ENCODE results near the gene MRPL21. TPM values are rescaled to one million over a fixed set of nuclear protein-coding genes. Genes with fewer than 3 reads are reported as not detected.

Gene MRPL21
- total and polyA plus RNA-seq, 2 of the 13 experiments (the other 11 are each of a cell fraction or from before 2014, with no cell fraction given), result 61.5 to 100 TPM

DNA sequence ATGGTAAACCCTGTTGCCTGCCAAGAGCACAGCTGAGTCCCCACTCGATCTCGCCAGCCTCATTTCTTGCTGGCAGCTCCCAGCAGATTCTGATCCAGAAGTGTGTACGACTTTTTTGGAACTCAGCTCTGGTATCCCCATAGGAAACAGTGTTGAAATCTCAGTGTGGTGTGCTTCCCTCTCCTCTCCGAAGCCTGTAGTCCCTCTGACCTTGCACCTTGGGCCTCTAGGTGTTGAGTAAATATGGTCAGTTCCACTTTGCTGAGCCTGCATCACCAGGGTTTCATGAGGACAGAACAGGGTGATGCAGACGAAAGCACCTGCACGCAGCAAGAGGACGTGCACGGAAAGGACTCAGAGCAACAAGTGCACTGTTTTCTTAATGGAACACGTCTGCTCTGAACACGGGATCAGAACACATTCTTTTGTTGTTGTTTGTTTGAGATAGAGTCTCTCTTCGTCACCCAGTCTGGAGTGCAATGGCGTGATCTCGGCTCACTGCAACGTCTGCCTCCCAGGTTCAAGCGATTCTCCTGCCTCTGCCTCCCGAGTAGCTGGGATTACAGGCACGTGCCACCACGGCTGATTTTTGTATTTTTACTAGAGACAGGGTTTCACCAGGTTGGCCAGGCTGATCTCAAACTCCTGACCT lies 58.2 kb downstream of the MRPL21 start:
- BruUV-seq (replicated peaks), result no TSS peak
- Histone ChIP-seq H3K4me2 (ENCODE audit: low read depth, low read length) (peak overlapping the region; percentile 78), H4K20me1 (ENCODE audit: insufficient read depth, low read length) (no peaks in the 10 kb centered on the region), H3K27ac (ENCODE audit: extremely low read length, insufficient read depth, low read length) (peak overlapping the region; percentile 91), H3K9me3 (ENCODE audit: low read length) (no peaks in the 10 kb centered on the region), H3K9ac (ENCODE audit: insufficient read depth, low read depth, low read length) (peak overlapping the region; percentile 62), H3K27me3 (ENCODE audit: control insufficient read depth in 1 of 2, insufficient read depth in 2 of 2, low read length in 2 of 2) (peaks cover 0 to 8% of the 10 kb centered on the region in 2 experiments; a peak in 3 of 5 replicates), H3K4me1 (ENCODE audit: insufficient read depth, low read length) (peaks cover 85% of the 10 kb centered on the region), H3K4me3 (replicated peaks in 1 of 3; ENCODE audit: insufficient read depth in 1 of 3, low read depth in 2 of 3, low read length in 3 of 3) (peak overlapping the region; percentile 17 to 46 (median 34); a peak in 4 of 6 replicates), H2AFZ (ENCODE audit: low read length) (no peak overlapping the region), H3K79me2 (ENCODE audit: insufficient read depth, low read length) (no peaks in the 10 kb centered on the region), H3K36me3 (replicated peaks in 1 of 2; ENCODE audit: control insufficient read depth in 1 of 2, insufficient read depth in 2 of 2, low read length in 2 of 2) (no peaks in the 10 kb centered on the region)
- POLR2A ChIA-PET, result interaction anchor here (0.6 to 4.2 kb wide), 8 partner anchors 12 to 810 kb away, joined by 3 to 31 read pairs (median 4); partner anchors contain the start of gene IGHMBP2
- peak; percentile 98 for FAIRE-seq
- CTCF ChIA-PET (ENCODE audit: low intra/inter-chr PET ratio, low total read pairs), result interaction anchor here (1.4 kb wide), 1 partner anchor 20 kb away, joined by 3 read pairs; no protein-coding TSS in a partner anchor
- peak; percentile 84 for ATAC-seq
- in situ Hi-C loops (cut with HindIII; ENCODE audit: extremely low pct_ligation_motif_present, low pct_unique_long_range_greater_than_20kb), result no loop called here
- peak; percentile 96 for DNase-seq (ENCODE audit: low spot score)
- WGBS (ENCODE audit: low lambda C conversion rate), result 0% methylated on average over 5 of the region's 18 CpGs
- intact Hi-C loops (cut with micrococcal nuclease; ENCODE audit: unreplicated experiment), result no loop called here
- TF ChIP-seq MAFF (IDR thresholded peaks at IDR 0.05; ENCODE audit: low read depth, low read length), result peak; percentile 93
- TF ChIP-seq DMAP1 (CRISPR knock-in tag; IDR thresholded peaks at IDR 0.05), result peak; percentile 80
- no peak for TF ChIP-seq ZNF282 (IDR thresholded peaks at IDR 0.05; ENCODE audit: partially characterized antibody)
- peak; percentile 95 for TF ChIP-seq TBL1XR1 (IDR thresholded peaks at IDR 0.05; ENCODE audit: borderline replicate concordance, low read length, partially characterized antibody)
- peak; percentile 49 for TF ChIP-seq ZNF770 (CRISPR knock-in tag; IDR thresholded peaks at IDR 0.05)
- TF ChIP-seq, protein P1, sequence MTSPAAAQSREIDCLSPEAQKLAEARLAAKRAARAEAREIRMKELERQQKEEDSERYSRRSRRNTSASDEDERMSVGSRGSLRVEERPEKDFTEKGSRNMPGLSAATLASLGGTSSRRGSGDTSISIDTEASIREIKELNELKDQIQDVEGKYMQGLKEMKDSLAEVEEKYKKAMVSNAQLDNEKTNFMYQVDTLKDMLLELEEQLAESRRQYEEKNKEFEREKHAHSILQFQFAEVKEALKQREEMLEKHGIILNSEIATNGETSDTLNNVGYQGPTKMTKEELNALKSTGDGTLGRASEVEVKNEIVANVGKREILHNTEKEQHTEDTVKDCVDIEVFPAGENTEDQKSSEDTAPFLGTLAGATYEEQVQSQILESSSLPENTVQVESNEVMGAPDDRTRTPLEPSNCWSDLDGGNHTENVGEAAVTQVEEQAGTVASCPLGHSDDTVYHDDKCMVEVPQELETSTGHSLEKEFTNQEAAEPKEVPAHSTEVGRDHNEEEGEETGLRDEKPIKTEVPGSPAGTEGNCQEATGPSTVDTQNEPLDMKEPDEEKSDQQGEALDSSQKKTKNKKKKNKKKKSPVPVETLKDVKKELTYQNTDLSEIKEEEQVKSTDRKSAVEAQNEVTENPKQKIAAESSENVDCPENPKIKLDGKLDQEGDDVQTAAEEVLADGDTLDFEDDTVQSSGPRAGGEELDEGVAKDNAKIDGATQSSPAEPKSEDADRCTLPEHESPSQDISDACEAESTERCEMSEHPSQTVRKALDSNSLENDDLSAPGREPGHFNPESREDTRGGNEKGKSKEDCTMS (CRISPR knock-in tag; conservative IDR thresholded peaks at IDR 0.05), result no peak
- TF ChIP-seq JUND (CRISPR knock-in tag; IDR thresholded peaks at IDR 0.05), result peak; percentile 74; the same call in 1 of the 2 replicates
- peak; percentile 80; the same call in 1 of the 2 replicates for TF ChIP-seq ZNF564 (CRISPR knock-in tag; IDR thresholded peaks at IDR 0.05)
- TF ChIP-seq CBFB (CRISPR knock-in tag; IDR thresholded peaks at IDR 0.05), result 0 out of 2 replicates have a peak, but pooled peaks have one; percentile 35
- no peak for TF ChIP-seq ZNF562 (CRISPR knock-in tag; IDR thresholded peaks at IDR 0.05; ENCODE audit: borderline replicate concordance)
- peak; percentile 58; the same call in 1 of the 2 replicates for TF ChIP-seq KLF6 (CRISPR knock-in tag; IDR thresholded peaks at IDR 0.05)
- TF ChIP-seq RORA (CRISPR knock-in tag; IDR thresholded peaks at IDR 0.05), result no peak
- TF ChIP-seq SPEN (CRISPR knock-in tag; IDR thresholded peaks at IDR 0.05; ENCODE audit: low read depth), result peak; percentile 89
- TF ChIP-seq MTF1 (CRISPR knock-in tag; IDR thresholded peaks at IDR 0.05), result no peak
- TF ChIP-seq SP140L (CRISPR knock-in tag; IDR thresholded peaks at IDR 0.05; ENCODE audit: borderline replicate concordance), result no peak
- TF ChIP-seq SUZ12 (IDR thresholded peaks at IDR 0.05; ENCODE audit: low read depth, low read length), result no peak
- no peak for TF ChIP-seq KLF11 (CRISPR knock-in tag; IDR thresholded peaks at IDR 0.05)
- 0 out of 2 replicates have a peak, but pooled peaks have one; percentile 12 for TF ChIP-seq NFE2L2 (IDR thresholded peaks at IDR 0.05; ENCODE audit: low read length)
- TF ChIP-seq, protein P2, sequence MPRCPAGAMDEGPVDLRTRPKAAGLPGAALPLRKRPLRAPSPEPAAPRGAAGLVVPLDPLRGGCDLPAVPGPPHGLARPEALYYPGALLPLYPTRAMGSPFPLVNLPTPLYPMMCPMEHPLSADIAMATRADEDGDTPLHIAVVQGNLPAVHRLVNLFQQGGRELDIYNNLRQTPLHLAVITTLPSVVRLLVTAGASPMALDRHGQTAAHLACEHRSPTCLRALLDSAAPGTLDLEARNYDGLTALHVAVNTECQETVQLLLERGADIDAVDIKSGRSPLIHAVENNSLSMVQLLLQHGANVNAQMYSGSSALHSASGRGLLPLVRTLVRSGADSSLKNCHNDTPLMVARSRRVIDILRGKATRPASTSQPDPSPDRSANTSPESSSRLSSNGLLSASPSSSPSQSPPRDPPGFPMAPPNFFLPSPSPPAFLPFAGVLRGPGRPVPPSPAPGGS (CRISPR knock-in tag; IDR thresholded peaks at IDR 0.05), result peak; percentile 83
- no peak for TF ChIP-seq ZNF678 (CRISPR knock-in tag; IDR thresholded peaks at IDR 0.05)

All from HepG2 (cell line).